HG03457 (cell line): Measurements from ENCODE around the gene FN3KRP.

Experiments used
- ATAC-seq: cut with Tn5 transposase; IDR thresholded peaks from one replicate; pipeline ENCODE4 v1.9.1; 2021; ENCODE audit warnings: moderate number of reproducible peaks; ENCODE audit not compliant: unreplicated experiment

Gene FN3KRP

GRCh38 chr17:82716203-82717010, at the start of gene FN3KRP:
Gene FN3KRP (plus strand): TSS chr17:82716706. CDS start chr17:82716756, 50 bp downstream.
- no peak for ATAC-seq

- no peak for ATAC-seq
Observed at GRCh38 chr17:82666931-82667667, 49.4 kb upstream of the FN3KRP start.

- no peak for ATAC-seq
Observed at GRCh38 chr17:82667668-82668000, 48.9 kb upstream of the FN3KRP start.

- ATAC-seq, result no peak
Observed at GRCh38 chr17:82668024-82668630, 48.4 kb upstream of the FN3KRP start.

- ATAC-seq, result no peak
Observed at GRCh38 chr17:82668631-82669099, 47.8 kb upstream of the FN3KRP start.

GRCh38 chr17:82670661-82671450, 45.6 kb upstream of the FN3KRP start:
- no peak for ATAC-seq

GRCh38 chr17:82674656-82675475, 41.6 kb upstream of the FN3KRP start:
- ATAC-seq, result no peak

- no peak for ATAC-seq
Observed at GRCh38 chr17:82675476-82676245, 40.8 kb upstream of the FN3KRP start.

- ATAC-seq, result no peak
Observed at GRCh38 chr17:82677353-82677925, 39.1 kb upstream of the FN3KRP start.

- no peak for ATAC-seq
Observed at GRCh38 chr17:82678265-82678891, 38.1 kb upstream of the FN3KRP start.

- no peak for ATAC-seq
Observed at GRCh38 chr17:82679586-82680465, 36.7 kb upstream of the FN3KRP start.

- ATAC-seq, result no peak
Observed at GRCh38 chr17:82681547-82681946, 35.0 kb upstream of the FN3KRP start.

- ATAC-seq, result no peak
Observed at GRCh38 chr17:82683534-82683933, 33.0 kb upstream of the FN3KRP start.

GRCh38 chr17:82684228-82684841, 32.2 kb upstream of the FN3KRP start:
- no peak for ATAC-seq

- no peak for ATAC-seq
Observed at GRCh38 chr17:82685291-82685690, 31.2 kb upstream of the FN3KRP start.

GRCh38 chr17:82686366-82687324, 29.9 kb upstream of the FN3KRP start:
- ATAC-seq, result no peak
